Stomach (tissue), 4 donors: ENCODE data around the gene TLX3.

Source experiments
- POLR2A ChIP-seq, 4 donors: fragments of 450-650 bp; IDR thresholded peaks; one replicate each; pipeline ENCODE4 v1.6.1; 2016; ENCODE audit warnings: antibody characterized with exemption in 4 of 4, control low read depth in 2 of 4, mild to moderate bottlenecking in 1 of 4, moderate library complexity in 1 of 4
- TF ChIP-seq, protein P1 (sequence below), 7 experiments: fragments of 450-650 bp in 4 of 7; fragments of 200-600 bp in 3 of 7; sonication (generic) in 3 of 7; IDR thresholded peaks; one replicate each; pipeline ENCODE4 v1.5.1; 2016 to 2019; ENCODE audit warnings: antibody characterized with exemption in 7 of 7, control low read depth in 2 of 7, mild to moderate bottlenecking in 1 of 7

DNA sequence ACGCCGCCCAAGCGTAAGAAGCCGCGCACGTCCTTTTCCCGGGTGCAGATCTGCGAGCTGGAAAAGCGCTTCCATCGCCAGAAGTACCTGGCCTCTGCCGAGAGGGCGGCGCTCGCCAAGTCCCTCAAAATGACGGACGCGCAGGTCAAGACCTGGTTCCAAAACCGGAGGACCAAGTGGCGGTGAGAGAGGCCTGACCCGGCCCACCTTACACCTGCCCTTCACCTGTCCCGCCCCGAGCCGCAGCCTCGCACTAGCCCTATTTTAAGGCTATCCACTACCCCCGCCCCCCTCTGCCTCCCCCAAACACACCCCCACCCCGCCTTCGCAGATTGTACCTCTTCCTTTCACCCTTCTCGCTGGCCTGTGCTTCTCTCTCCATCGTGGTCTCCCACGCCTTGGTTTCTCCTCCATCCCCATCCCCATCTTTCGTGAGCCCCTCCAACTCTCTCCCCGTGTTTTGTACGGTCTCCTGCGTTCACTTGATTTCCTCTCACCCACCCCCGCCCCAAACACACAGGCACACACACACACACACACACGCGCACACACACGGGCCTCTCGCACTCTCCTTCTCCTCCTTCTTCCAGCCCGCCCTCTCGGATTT, 1.3 kb downstream of the TLX3 start:
- TF ChIP-seq, protein P1, sequence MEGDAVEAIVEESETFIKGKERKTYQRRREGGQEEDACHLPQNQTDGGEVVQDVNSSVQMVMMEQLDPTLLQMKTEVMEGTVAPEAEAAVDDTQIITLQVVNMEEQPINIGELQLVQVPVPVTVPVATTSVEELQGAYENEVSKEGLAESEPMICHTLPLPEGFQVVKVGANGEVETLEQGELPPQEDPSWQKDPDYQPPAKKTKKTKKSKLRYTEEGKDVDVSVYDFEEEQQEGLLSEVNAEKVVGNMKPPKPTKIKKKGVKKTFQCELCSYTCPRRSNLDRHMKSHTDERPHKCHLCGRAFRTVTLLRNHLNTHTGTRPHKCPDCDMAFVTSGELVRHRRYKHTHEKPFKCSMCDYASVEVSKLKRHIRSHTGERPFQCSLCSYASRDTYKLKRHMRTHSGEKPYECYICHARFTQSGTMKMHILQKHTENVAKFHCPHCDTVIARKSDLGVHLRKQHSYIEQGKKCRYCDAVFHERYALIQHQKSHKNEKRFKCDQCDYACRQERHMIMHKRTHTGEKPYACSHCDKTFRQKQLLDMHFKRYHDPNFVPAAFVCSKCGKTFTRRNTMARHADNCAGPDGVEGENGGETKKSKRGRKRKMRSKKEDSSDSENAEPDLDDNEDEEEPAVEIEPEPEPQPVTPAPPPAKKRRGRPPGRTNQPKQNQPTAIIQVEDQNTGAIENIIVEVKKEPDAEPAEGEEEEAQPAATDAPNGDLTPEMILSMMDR (IDR thresholded peaks at IDR 0.05): peak in 1 of 7 experiments; percentile 23
- no peak for TF ChIP-seq POLR2A (IDR thresholded peaks at IDR 0.05)
